GM08714 (cell line): ENCODE data around the gene HNF4A.

Experiments used
- H3K4me3 ChIP-seq: fragments of 200-500 bp; sonication (Bioruptor generic); 2 replicates; pipeline ENCODE4 v1.5.1; 2014; ENCODE audit warnings: mild to moderate bottlenecking, low read length, inconsistent platforms
- ZNF274 ChIP-seq: IDR thresholded peaks from 2 replicates; pipeline ENCODE4 v1.6.1; 2012; ENCODE audit warnings: mild to moderate bottlenecking, low read depth, low read length

Gene HNF4A

DNA sequence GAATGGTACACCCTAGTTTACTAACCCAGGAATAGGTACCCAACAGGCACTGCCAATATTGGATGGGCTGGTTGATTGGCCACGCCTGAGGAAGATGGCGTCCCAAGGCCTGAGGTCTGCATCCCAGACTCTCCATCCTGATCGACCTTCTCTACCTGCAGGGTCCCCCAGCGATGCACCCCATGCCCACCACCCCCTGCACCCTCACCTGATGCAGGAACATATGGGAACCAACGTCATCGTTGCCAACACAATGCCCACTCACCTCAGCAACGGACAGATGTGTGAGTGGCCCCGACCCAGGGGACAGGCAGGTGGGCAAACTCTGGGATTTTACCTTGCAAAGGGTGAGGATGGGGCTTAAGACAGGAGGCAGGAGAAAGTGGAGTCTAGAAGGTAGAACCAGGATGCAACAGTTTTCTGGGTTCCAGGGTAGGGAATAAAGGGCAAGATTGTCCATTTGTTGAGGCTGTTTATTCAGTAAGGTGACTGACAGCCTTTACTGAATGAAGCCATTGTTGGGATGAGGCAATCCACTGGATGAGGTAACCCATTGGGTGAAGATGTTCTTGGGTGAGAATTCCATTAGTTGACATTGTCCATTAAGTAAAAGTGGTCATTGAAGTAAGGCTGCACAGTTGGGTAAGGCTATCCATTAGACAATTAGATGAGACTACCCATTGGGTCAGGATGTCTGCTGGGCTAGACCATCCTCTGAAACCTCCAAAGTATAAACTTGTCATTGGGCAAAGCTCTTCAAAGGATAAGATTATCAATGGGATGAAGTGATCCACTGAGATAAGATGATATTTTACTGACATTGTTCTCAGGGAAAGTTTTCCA lies 72.9 kb downstream of the HNF4A start:
- no peak for TF ChIP-seq ZNF274
- H3K4me3 ChIP-seq: no peak overlapping the region

DNA sequence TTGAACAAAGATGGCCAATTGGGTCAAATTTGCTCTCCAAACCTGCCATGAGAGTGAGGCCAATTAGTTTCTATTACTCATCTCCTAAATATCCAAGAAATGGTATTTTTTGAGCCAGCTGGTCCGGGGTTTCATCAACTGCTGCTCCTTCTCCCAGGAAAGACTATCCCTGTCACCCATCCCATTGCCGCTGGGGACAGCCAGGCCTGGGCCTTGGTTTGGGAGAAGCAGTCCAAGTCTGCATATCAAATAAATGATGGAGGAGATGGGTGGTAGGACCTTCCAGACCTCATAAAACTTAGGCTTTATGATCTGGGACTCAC lies 73.5 kb downstream of the HNF4A start:
- no peak for TF ChIP-seq ZNF274

GRCh38 chr20:44429419-44430269 lies 74.1 kb downstream of the HNF4A start:
- no peak for TF ChIP-seq ZNF274
- no peak overlapping the region for H3K4me3 ChIP-seq

More for the DNA sequence above, 73.5 kb downstream of the HNF4A start:
- H3K4me3 ChIP-seq: no peak overlapping the region

GRCh38 chr20:44430270-44431065 lies 75.0 kb downstream of the HNF4A start:
- no peak for TF ChIP-seq ZNF274

GRCh38 chr20:44431118-44431501 lies 75.6 kb downstream of the HNF4A start:
- H3K4me3 ChIP-seq: no peak overlapping the region
- TF ChIP-seq ZNF274: no peak

More at GRCh38 chr20:44430270-44431065, 75.0 kb downstream of the HNF4A start:
- no peak overlapping the region for H3K4me3 ChIP-seq

DNA sequence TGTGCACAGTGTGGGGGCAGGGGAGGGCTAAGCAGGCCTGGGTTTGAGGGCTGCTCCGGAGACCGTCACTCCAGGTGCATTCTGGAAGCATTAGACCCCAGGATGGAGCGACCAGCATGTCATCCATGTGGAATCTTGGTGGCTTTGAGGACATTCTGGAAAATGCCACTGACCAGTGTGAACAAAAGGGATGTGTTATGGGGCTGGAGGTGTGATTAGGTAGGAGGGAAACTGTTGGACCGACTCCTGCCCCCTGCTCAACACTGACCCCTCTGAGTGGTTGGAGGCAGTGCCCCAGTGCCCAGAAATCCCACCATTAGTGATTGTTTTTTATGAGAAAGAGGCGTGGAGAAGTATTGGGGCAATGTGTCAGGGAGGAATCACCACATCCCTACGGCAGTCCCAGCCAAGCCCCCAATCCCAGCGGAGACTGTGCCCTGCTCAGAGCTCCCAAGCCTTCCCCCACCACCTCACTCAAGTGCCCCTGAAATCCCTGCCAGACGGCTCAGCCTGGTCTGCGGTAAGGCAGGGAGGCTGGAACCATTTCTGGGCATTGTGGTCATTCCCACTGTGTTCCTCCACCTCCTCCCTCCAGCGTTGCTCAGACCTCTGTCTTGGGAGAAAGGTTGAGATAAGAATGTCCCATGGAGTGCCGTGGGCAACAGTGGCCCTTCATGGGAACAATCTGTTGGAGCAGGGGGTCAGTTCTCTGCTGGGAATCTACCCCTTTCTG lies 76.2 kb downstream of the HNF4A start:
- H3K4me3 ChIP-seq: no peak overlapping the region
- TF ChIP-seq ZNF274: no peak

DNA sequence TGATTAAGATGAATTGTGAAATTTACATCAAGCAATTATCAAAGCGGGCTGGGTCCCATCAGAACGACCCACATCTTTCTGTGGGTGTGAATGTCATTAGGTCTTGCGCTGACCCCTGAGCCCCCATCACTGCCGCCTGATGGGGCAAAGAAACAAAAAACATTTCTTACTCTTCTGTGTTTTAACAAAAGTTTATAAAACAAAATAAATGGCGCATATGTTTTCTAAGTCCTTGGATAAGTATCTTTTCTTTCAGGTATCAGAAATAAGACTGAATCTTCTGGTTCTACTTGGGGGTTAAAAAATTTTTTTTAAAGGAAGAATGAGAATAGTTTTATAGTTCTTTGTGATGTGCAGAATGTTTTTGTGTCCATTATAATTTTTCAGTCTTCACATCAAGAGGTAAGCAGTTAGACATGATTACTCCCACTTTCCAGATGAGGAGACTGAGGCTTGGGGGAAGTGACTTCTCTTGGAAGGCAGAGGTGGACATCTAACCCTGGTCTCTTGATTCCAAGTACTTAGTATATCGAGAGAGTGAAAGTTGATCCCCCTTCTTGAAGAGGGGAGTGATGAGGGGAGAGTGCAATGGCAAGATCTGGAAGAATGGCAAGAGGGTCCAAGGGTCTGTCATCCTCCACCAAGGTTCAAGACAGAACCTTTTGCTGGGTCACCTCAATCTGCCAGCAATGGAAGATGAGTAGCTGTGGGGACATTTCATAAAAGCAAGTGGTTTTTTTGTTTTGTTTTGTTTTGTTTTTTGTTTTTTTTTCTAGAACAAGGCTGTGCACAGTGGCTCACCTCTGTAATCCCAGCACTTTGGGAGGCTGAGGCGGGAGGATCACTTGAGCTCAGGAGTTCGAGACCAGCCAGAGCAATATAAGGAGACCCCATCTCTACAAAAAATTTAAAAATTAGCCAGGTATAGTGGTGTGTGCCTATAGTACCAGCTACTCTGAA lies 77.4 kb downstream of the HNF4A start:
- no peak overlapping the region for H3K4me3 ChIP-seq
- no peak for TF ChIP-seq ZNF274

DNA sequence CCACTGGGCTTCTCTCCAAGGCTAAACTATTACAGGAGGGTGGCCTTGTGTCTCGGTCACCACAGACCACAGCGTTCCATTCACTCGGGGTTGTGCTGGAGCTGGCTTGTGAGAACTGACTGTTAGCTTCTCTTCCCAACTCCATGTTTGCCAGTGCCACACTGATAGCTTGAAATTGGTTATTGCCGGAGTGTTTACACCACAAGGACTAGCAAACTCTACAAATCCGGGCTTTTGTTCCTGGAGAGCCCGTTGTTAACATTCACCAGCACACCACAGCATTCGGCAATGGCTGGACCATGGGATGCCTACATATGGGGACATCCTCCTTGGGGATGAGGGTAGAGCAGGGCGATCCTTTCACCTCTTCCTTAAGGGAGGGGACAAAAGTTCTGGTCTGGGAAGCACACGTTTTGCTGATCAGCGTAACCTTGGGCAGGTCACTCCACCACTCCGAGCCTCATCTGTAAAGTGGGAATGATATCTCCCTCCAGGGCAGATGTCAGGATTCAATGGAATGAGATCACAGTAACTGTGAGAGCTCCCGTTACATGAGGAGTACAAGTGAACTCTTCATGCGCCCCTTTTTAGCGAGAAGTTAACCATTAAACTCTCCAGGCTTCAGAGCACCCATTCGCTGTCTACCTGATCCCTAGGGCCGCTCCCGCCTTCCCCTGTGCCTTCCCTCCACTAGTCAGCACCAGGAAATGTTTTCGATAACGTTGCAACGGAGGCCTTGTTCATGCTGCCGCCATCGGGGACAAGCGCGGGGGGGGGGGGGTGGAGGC lies 78.4 kb downstream of the HNF4A start:
- no peak overlapping the region for H3K4me3 ChIP-seq
- TF ChIP-seq ZNF274: no peak

GRCh38 chr20:44435630-44436335 lies 80.3 kb downstream of the HNF4A start:
- no peak overlapping the region for H3K4me3 ChIP-seq
- TF ChIP-seq ZNF274: no peak

- no peak for TF ChIP-seq ZNF274
- no peak overlapping the region for H3K4me3 ChIP-seq
Observed at GRCh38 chr20:44436393-44436792, 80.9 kb downstream of the HNF4A start.

- H3K4me3 ChIP-seq: no peak overlapping the region
Observed at GRCh38 chr20:44437497-44437896, 82.0 kb downstream of the HNF4A start.

More at GRCh38 chr20:44437497-44437896, 82.0 kb downstream of the HNF4A start:
- TF ChIP-seq ZNF274: no peak
